GM19395 (cell line): Measurements from ENCODE around the gene RALGAPB.
"Not testable (repeated sequence)": the region's sequence is repeated elsewhere in the genome, so short reads cannot be mapped to it uniquely, and the experiment has no call there.

Experiments used
- ATAC-seq: cut with Tn5 transposase; IDR thresholded peaks from one replicate; pipeline ENCODE4 v1.9.1; 2021; ENCODE audit warnings: mild to moderate bottlenecking, moderate library complexity; ENCODE audit not compliant: unreplicated experiment

RALGAPB gene

DNA sequence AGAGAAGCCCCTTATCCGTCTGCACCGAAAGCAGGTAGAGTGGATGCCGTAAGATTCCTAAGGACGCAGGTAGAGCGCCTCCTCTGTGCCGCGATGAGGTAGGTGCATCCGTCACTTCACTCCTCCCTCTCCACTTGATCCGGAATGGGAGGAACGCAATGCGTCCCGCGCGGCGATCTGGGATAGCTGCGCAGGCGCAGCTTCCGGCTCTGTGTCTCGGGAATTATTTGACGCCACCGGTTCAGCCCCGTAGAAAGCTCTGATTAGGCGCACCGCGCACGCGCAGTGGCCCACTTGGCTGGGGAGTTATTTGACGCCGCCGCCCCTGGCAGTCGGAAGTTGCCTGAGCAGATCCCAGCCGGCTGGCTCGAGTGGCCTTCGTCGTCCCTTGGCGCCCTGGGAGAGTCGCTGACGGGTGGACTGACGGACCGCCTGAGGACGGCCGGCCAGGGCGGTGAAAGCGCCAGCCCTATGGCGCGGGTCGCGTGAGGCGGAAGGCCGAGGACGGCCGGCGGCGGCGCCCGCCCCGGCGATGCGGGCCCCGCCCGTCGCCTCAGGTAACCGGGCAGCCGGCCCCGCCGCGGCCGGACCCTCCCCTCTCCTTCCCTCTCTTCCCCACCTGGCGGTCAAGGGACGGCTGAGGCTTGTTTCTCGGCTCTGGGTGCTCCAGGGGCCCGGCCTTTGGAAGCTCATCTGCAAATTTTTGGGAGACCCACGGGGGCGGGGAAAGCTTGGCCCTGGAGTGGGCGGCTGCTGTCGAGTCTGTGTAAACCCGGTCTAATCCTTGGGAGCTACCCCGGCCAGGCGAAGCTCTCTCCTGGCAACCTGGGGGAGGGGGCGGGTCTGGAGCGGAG is at the start of gene RALGAPB:
Gene RALGAPB (plus strand): TSS at position 331 of the 854 bp plus-strand sequence. CDS start 15,590 bp downstream, outside the sequence.
- peak; percentile 93 for ATAC-seq

- ATAC-seq: no peak
Measured at GRCh38 chr20:38423541-38423940, 49.1 kb upstream of the RALGAPB start.

DNA sequence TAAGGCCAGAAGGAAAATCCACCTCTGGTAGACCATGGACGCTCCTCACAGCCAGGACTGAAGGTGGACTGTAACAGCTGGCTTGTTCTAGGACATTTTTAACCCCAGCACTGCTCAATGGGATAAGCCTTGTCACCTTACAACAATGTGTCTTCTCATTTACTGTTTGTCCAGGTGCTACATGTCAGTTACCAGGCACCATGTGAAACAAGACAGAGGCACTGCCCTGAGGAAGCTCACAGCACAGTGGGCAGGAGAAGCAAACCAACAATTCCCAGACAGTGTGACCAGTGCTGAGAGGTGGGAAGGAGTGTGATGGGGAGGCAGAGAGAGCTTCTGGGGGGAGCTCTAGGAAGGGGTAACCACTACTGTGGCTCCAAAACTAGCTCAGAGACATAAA is 48.2 kb upstream of the RALGAPB start:
- no peak for ATAC-seq

GRCh38 chr20:38426006-38426897 is 46.4 kb upstream of the RALGAPB start:
- no peak for ATAC-seq

DNA sequence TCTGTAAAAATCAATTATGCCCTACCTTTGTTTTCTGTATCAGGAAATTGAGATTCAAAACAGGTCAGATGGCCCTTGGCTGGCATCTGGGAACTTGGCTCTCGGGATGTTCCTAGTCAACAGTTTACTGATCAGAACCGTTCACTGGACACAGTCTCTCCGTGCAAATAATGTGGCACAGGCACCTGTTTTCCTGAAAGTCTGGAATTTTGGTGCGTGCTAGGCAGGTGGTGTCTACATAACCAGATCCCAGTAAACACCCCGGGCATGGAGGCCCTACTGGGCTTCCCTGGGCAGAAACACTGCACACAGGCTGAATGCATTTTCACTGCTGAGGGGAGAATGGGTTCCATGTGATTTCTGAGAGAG is 45.0 kb upstream of the RALGAPB start:
- no peak for ATAC-seq

DNA sequence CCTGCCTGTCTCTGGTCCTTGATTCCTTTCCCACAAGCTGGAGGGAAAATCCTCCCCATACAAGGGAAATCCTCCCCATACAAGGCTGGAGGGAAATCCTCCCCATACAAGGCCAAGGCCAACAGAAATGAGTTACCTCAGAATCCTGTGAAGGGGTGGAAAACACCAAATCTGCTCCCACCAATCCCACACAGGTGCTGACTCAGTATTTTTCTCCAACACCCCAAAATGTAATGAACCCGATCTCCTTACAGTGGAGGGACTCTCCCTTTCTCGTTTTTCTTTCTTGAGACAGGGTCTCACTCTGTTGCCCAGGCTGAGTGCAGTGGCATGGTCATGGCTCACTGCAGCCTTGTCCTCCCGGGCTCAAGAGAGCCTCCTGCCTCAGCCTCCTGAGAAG is 43.8 kb upstream of the RALGAPB start:
- ATAC-seq: no peak

DNA sequence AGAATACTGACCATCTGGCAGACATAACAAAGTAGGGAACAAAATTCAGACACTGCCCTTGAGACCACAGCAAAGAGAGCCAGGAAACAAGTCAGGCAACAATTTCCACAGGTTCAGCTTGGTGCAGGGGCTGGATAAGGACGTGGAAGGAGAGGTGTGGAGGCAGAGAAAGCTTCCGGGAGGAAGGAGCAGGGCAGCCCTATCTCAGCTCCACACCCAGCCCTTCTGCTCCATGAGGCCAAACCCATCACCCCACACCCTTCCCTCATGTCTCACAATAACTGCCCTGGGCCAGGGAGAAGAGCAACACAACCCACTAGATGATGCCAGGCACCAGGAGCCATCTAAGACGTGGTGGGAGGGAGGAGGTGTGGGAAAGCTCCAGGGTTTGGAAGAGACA is 43.3 kb upstream of the RALGAPB start:
- no peak for ATAC-seq

DNA sequence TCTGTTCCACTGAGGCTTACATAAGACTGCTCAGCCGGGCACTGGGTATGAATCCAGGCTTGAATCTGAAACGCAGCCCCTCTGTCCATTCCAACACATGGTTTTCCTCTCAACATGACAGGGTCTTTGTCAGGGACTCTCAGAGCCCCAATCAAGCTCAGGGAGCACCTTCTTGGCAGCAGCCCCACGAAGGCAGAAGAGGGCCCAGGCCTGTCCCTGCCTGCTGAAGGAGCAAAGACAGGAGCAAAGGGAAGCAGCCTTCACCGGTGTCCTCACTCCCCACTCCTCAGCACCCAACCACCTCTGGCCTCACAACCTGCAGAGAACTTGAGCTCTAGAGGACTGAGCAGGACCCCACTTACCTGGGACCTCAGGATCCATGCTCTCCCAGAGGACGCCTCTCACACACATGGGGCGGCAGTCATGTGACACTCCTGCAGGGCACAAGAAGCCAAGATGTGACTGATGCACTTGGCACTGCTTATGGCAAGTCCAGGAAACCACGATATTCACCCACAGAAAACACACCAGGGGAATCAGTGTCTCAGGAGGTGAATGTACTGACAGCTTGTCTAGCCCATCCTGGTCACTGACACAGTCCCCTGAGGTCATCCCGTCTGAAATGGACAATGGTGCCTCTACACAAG is 41.8 kb upstream of the RALGAPB start:
- no peak for ATAC-seq

DNA sequence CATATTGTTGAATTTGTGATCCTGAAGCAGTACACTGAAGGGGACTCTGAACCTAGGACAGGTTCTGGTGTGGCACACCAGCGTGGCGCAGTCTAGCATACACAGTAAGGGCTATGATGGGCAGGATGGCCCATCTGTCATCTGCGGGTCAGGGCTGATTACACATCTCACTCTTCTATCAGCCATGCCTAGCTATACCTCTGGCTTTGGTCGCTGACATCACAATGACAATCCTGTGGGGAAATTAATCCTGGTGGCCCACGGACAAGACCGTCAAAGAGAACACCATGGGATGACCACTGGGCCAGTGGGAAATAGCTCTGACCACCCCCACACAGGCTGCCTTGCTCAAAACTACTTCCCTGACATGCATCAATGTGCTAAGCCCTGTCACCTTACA is 40.4 kb upstream of the RALGAPB start:
- ATAC-seq: no peak

DNA sequence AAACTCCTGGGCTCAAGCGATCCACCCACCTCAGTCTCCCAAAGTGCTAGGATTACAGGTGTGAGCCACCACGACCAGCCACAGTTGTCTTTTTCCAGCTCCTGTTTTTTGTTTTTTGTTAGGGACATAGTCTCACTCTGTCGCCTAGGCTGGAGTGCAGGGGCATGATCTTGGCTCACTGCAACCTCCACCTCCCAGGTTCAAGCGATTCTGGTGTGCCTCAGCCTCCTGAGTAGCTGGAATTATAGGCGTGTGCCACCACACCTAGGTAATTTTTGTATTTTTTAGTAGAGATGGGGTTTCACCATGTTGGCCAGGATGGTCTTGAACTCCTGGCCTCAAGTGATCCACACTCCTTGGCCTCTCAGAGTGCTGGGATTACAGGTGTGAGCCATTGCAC is 39.8 kb upstream of the RALGAPB start:
- ATAC-seq: not testable (repeated sequence)

- ATAC-seq: no peak
Measured at GRCh38 chr20:38433304-38433972, 39.2 kb upstream of the RALGAPB start.

DNA sequence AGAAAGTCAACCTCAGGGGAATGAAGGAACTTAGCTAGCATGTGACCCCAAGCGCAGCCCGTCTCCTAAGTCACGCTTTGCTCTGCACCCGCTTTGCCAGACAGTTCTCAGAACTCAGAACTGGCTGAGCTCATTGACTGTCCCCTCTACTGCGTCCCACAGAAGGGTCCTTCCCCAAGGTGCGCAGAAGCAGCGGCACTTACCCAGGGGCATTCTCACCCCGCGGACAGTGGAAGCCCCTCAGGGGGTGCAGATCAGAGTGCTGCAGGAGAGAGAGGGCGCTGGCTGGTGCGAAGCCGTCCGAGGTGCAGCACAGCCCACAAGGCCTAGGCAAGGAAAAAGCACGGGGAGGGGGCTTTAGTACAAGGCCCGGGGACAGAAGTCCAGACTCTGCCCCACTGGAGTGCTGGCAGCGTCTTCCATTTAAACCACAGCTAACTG is 38.3 kb upstream of the RALGAPB start:
- no peak for ATAC-seq

DNA sequence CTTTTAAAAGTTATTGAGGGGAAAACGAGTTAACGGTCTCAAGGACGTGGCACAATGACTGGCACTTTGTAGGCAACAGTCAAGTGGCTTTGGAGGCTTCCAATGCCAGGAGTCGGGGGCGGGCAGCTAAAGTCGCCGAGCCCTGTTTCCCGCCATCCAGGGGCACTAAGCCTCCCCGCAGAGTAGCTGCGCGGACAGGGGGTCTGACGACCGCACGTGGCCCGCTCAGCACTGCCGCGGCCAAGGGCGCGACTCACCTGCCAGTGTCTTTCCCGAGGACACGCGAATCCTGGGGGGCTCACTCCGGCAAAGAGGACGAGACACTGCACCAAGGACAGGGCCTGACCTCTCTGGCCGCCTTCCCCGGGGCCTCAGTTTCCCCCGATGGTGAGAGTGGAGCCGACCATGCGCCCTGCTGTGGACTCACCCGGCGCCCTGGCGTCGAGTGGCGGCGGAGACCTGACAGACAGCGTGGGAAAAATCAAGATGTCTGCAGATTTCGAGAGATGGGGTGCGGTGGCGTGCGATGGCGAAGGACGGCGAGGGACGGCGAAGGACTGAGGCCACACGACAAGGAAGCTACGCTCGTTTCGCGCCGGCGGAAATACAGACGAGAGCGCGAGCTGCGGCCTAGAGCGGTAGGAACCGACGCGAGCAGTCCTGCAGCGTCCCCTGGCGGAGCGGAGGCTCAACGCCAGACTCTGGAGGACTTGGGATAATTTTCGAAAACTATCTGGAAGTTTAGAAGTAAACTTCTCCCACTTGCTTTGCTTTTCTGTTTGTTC is 37.7 kb upstream of the RALGAPB start, which contains the start of gene SNHG17:
Gene SNHG17 (minus strand): TSS at position 559 of the 785 bp plus-strand sequence.
- ATAC-seq: peak; percentile 70

DNA sequence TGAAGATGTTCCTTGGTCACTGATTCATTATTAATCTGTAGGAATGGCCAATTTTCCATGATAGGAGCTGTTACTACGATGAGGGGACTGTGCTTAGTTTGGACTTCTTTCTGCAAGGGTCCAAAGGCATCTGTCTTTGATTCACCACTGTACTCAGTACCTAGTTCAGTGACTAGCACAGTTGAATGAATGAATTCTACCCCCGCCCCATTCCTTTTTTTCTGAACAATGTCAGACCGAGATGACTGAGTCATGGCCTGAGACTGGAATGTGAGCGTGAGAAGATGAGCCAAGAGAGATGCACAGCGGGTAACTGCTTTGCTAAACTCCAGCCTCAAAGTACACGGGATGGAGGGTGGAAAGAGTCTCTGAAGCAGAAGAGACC is 37.1 kb upstream of the RALGAPB start:
- ATAC-seq: no peak

GRCh38 chr20:38437796-38438195 is 34.8 kb upstream of the RALGAPB start:
- no peak for ATAC-seq

- not testable (repeated sequence) for ATAC-seq
Measured at GRCh38 chr20:38441110-38441509, 31.5 kb upstream of the RALGAPB start.

- no peak for ATAC-seq
Measured at GRCh38 chr20:38441916-38442315, 30.7 kb upstream of the RALGAPB start.

DNA sequence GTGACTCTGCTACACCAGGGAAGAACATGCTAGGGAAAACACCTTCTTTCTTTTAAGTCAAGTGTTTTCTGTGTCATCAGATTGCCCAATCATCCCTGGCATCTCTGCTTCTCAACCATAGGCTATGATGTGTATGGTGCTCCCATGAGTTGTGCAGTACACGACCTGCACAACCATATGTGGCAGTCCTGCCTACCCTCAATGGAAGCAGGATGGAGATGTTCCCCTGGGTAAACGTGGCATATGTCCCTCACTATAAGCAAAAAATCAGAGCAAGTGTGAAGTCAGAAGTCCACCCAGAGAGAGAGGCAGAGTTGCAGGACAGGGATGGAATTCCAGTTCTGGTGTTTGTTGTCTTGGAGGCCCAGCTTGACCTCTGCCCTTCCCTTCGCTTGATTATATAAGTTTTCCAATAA is 27.3 kb upstream of the RALGAPB start:
- ATAC-seq: no peak

GRCh38 chr20:38445901-38446425 is 26.7 kb upstream of the RALGAPB start:
- ATAC-seq: peak; percentile 14
